ENCODE data around the gene IFFO2. TPM values are rescaled to one million over a fixed set of nuclear protein-coding genes. Genes with fewer than 3 reads are reported as not detected.

Gene IFFO2
- total and polyA plus RNA-seq, 2 of the 13 experiments (the other 11 are each of a cell fraction or from before 2014, with no cell fraction given): 7.3 to 16.7 TPM

- TF ChIP-seq RERE (CRISPR knock-in tag; IDR thresholded peaks at IDR 0.05; ENCODE audit: low read depth) (no peak), ZNF121 (CRISPR knock-in tag; IDR thresholded peaks at IDR 0.05) (0 out of 2 replicates have a peak, but pooled peaks have one; percentile 21), ZNF691 (CRISPR knock-in tag; IDR thresholded peaks at IDR 0.05; ENCODE audit: borderline replicate concordance, low read depth) (peak; percentile 75; the same call in 1 of the 2 replicates), SRSF1 (optimal IDR thresholded peaks at IDR 0.05; ENCODE audit: low read depth, low read length) (no peak), GTF2F1 (IDR thresholded peaks at IDR 0.05; ENCODE audit: low read length) (no peak), NFYB (CRISPR knock-in tag; IDR thresholded peaks at IDR 0.05) (no peak), TIGD3 (CRISPR knock-in tag; IDR thresholded peaks at IDR 0.05; ENCODE audit: borderline replicate concordance) (no peak), NR2C2 (CRISPR knock-in tag; IDR thresholded peaks at IDR 0.05; ENCODE audit: borderline replicate concordance) (peak; percentile 52; the same call in 1 of the 2 replicates), HINFP (CRISPR knock-in tag; IDR thresholded peaks at IDR 0.05; ENCODE audit: low read depth) (no peak), SMAD3 (CRISPR knock-in tag; IDR thresholded peaks at IDR 0.05) (peak; percentile 40; the same call in 1 of the 2 replicates), REXO4 (CRISPR knock-in tag; IDR thresholded peaks at IDR 0.05; ENCODE audit: borderline replicate concordance) (no peak), SIX4 (CRISPR knock-in tag; IDR thresholded peaks at IDR 0.05) (peak; percentile 47; the same call in 1 of the 2 replicates), TAF1 (CRISPR knock-in tag; IDR thresholded peaks at IDR 0.05) (no peak), SMC3 (IDR thresholded peaks at IDR 0.05; ENCODE audit: low read length) (no peak), TP53 (CRISPR knock-in tag; conservative IDR thresholded peaks at IDR 0.05) (no peak), ZNF737 (CRISPR knock-in tag; IDR thresholded peaks at IDR 0.05; ENCODE audit: borderline replicate concordance) (no peak), MTERF4 (CRISPR knock-in tag; IDR thresholded peaks at IDR 0.05) (no peak), MATR3 (CRISPR knock-in tag; IDR thresholded peaks at IDR 0.05) (no peak)
Measured at GRCh38 chr1:18900303-18900841, 56.1 kb downstream of the IFFO2 start (continued).
